ENCODE results near the gene PKP1. TPM values are rescaled to one million over a fixed set of nuclear protein-coding genes. Genes with fewer than 3 reads are reported as not detected.

The PKP1 gene
- total and polyA plus RNA-seq, 10 of the 15 experiments (the other 5 are each of a cell fraction or from before 2014, with no cell fraction given), result 0.03 TPM; not detected in 9

DNA sequence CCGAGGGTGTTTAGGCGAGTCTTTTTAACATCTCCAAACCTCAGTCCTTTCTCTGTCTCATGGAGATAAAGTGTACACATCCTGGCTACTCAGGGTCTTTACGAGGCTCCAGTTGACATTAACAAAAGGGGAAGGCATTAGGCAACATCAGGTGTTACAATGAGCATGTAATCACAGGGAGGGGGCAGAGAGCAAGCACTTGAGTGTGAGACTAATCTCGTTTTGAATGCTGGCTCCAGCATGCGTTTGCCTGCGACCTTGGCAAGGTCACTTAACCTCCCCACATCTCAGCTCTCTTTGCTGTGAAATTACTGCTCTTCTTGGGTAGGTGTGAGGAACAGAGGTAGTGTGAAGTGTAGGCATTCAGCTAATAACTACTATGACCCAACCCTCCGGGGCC lies 91.1 kb downstream of the PKP1 start:
- Histone ChIP-seq H3K27me3 (replicated peaks in 1 of 2; ENCODE audit: control insufficient read depth in 2 of 2, insufficient read depth in 2 of 2, low read length in 1 of 2) (peaks cover 0 to 4% of the 10 kb centered on the region in 2 experiments; a peak in 2 of 4 replicates), H3K9me3 (replicated peaks; ENCODE audit: control insufficient read depth, insufficient read depth, low read length) (no peaks in the 10 kb centered on the region), H3K4me3 (no peak overlapping the region), H3K27ac (ENCODE audit: control insufficient read depth, insufficient read depth) (no peak overlapping the region), H3K4me1 (ENCODE audit: control insufficient read depth, insufficient read depth, low read length) (no peaks in the 10 kb centered on the region), H3K9ac (ENCODE audit: control insufficient read depth, insufficient read depth, low read length) (no peak overlapping the region), H2AFZ (ENCODE audit: control insufficient read depth, low read depth, low read length) (no peak overlapping the region), H3K79me2 (ENCODE audit: control insufficient read depth, insufficient read depth, low read length) (no peaks in the 10 kb centered on the region), H3K36me3 (ENCODE audit: control insufficient read depth in 2 of 2, insufficient read depth in 2 of 2, low read length in 1 of 2) (no peaks in the 10 kb centered on the region), H3K4me2 (ENCODE audit: control insufficient read depth, insufficient read depth) (no peak overlapping the region), H4K20me1 (ENCODE audit: control insufficient read depth, insufficient read depth) (no peaks in the 10 kb centered on the region)
- RAD21 ChIA-PET (ENCODE audit: unreplicated experiment), result no interaction called here
- no TSS peak for BruUV-seq (replicated peaks)
- WGBS (ENCODE audit: insufficient coverage, insufficient replicate concordance, low lambda C conversion rate, missing lambda C conversion rate), result 19% methylated on average over 7 of the region's 7 CpGs
- ATAC-seq, result no peak
- intact Hi-C loops (cut with micrococcal nuclease; ENCODE audit: unreplicated experiment), result no loop called here
- CTCF ChIA-PET, result interaction anchor here (1.0 to 2.7 kb wide), 5 partner anchors 11 to 61 kb away, joined by 3 to 8 read pairs (median 5); no protein-coding TSS in a partner anchor
- SMC1A ChIA-PET (ENCODE audit: uncharacterized antibody, unreplicated experiment), result no interaction called here
- no peak for FAIRE-seq
- POLR2A ChIA-PET, result no interaction called here
- TF ChIP-seq CREM (IDR thresholded peaks at IDR 0.05; ENCODE audit: low read depth), result no peak
- in situ Hi-C loops (cut with MboI), result no loop called here
- DNase-seq (ENCODE audit: low read depth, low spot score), result no peak

DNA sequence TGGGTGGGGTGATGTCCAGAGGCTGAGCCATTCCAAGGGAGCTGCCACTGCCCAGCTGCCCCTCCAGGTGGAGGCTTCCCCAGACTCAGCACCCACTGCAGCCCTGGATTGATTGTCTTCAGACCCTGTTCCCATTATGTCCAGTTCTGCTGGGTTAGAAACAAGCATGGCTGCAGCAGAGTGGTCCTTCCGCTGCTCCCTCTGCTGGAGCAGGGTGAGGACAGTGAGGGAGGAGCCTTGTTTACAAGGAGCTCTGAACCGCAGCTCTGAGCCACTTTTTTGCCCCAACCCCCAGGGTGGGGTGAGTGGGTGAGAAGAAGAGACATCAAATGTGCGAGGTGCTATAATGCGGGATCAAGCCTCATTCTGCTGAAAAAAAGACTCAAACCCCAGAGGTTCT lies 91.9 kb downstream of the PKP1 start:
- no peak overlapping the region for H3K4me3 ChIP-seq
- intact Hi-C loops (cut with micrococcal nuclease; ENCODE audit: unreplicated experiment) (no loop called here), in situ Hi-C loops (cut with MboI) (no loop called here)
- ChIA-PET SMC1A (ENCODE audit: uncharacterized antibody, unreplicated experiment) (no interaction called here), RAD21 (ENCODE audit: unreplicated experiment) (interaction anchor here (1.6 kb wide), 1 partner anchor 35 kb away, joined by 3 read pairs; no protein-coding TSS in a partner anchor), CTCF (interaction anchor here (1.0 to 2.2 kb wide), 6 partner anchors 9 to 61 kb away, joined by 3 to 8 read pairs (median 5); no protein-coding TSS in a partner anchor), POLR2A (no interaction called here)
- H3K9ac ChIP-seq (ENCODE audit: control insufficient read depth, insufficient read depth, low read length), result no peak overlapping the region
- H3K36me3 ChIP-seq (ENCODE audit: control insufficient read depth in 2 of 2, insufficient read depth in 2 of 2, low read length in 1 of 2), result no peaks in the 10 kb centered on the region
- no TSS peak for BruUV-seq (replicated peaks)
- H4K20me1 ChIP-seq (ENCODE audit: control insufficient read depth, insufficient read depth), result no peaks in the 10 kb centered on the region; the same call in 1 of the 2 replicates
- no peak overlapping the region for H3K27ac ChIP-seq (ENCODE audit: control insufficient read depth, insufficient read depth)
- peaks cover 0 to 4% of the 10 kb centered on the region in 2 experiments; a peak in 3 of 4 replicates for H3K27me3 ChIP-seq (replicated peaks in 1 of 2; ENCODE audit: control insufficient read depth in 2 of 2, insufficient read depth in 2 of 2, low read length in 1 of 2)
- H2AFZ ChIP-seq (ENCODE audit: control insufficient read depth, low read depth, low read length), result no peak overlapping the region
- H3K79me2 ChIP-seq (ENCODE audit: control insufficient read depth, insufficient read depth, low read length), result no peaks in the 10 kb centered on the region
- no peaks in the 10 kb centered on the region for H3K9me3 ChIP-seq (replicated peaks; ENCODE audit: control insufficient read depth, insufficient read depth, low read length)
- FAIRE-seq (no peak), DNase-seq (ENCODE audit: low read depth, low spot score) (no peak), ATAC-seq (no peak)
- no peak for TF ChIP-seq MEF2A (IDR thresholded peaks at IDR 0.05; ENCODE audit: insufficient read depth, low read depth, low read length)
- no peak for TF ChIP-seq RBBP5 (conservative IDR thresholded peaks at IDR 0.05)
- TF ChIP-seq SREBF2 (IDR thresholded peaks at IDR 0.05; ENCODE audit: low read length), result no peak
- TF ChIP-seq RUNX3 (IDR thresholded peaks at IDR 0.05; ENCODE audit: low read length), result no peak
- no peak for TF ChIP-seq NFYB (IDR thresholded peaks at IDR 0.05; ENCODE audit: insufficient read depth, low read depth, low read length)
- TF ChIP-seq TAF1 (IDR thresholded peaks at IDR 0.05; ENCODE audit: borderline replicate concordance, low read depth, low read length), result no peak
- TF ChIP-seq, protein P1, sequence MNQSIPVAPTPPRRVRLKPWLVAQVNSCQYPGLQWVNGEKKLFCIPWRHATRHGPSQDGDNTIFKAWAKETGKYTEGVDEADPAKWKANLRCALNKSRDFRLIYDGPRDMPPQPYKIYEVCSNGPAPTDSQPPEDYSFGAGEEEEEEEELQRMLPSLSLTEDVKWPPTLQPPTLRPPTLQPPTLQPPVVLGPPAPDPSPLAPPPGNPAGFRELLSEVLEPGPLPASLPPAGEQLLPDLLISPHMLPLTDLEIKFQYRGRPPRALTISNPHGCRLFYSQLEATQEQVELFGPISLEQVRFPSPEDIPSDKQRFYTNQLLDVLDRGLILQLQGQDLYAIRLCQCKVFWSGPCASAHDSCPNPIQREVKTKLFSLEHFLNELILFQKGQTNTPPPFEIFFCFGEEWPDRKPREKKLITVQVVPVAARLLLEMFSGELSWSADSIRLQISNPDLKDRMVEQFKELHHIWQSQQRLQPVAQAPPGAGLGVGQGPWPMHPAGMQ (IDR thresholded peaks at IDR 0.05; ENCODE audit: borderline replicate concordance), result no peak
- TF ChIP-seq SP1 (IDR thresholded peaks at IDR 0.05; ENCODE audit: low read depth, low read length), result no peak
- TF ChIP-seq YY1 (IDR thresholded peaks at IDR 0.05; ENCODE audit: low read depth, low read length), result no peak
- no peak for TF ChIP-seq ZNF622 (IDR thresholded peaks at IDR 0.05)
- no peak for TF ChIP-seq DPF2 (IDR thresholded peaks at IDR 0.05)
- TF ChIP-seq RAD51 (IDR thresholded peaks at IDR 0.05), result no peak
- H3K4me1 ChIP-seq (ENCODE audit: control insufficient read depth, insufficient read depth, low read length), result no peaks in the 10 kb centered on the region
- H3K4me2 ChIP-seq (ENCODE audit: control insufficient read depth, insufficient read depth), result no peak overlapping the region
- WGBS (ENCODE audit: insufficient coverage, insufficient replicate concordance, low lambda C conversion rate, missing lambda C conversion rate), result 31% methylated on average over 4 of the region's 4 CpGs
